ENCODE results near the gene FOXK2.

FOXK2 gene

GRCh38 chr17:82518826-82519810, at the start of gene FOXK2:
FOXK2 (plus strand) TSS chr17:82519732; CDS start chr17:82519889, 157 bp downstream.
- peak; percentile 95 for DNase-seq (ENCODE audit: low spot score)

GRCh38 chr17:82470065-82470464, 49.5 kb upstream of the FOXK2 start:
- DNase-seq (ENCODE audit: low spot score), result no peak

- DNase-seq (ENCODE audit: low spot score), result no peak
Measured at GRCh38 chr17:82474223-82475010, 45.1 kb upstream of the FOXK2 start.

GRCh38 chr17:82475458-82475857, 44.1 kb upstream of the FOXK2 start:
- DNase-seq (ENCODE audit: low spot score), result no peak

GRCh38 chr17:82477934-82478333, 41.6 kb upstream of the FOXK2 start:
- no peak for DNase-seq (ENCODE audit: low spot score)

- DNase-seq (ENCODE audit: low spot score), result no peak
Measured at GRCh38 chr17:82479602-82480001, 39.9 kb upstream of the FOXK2 start.

- DNase-seq (ENCODE audit: low spot score), result no peak
Measured at GRCh38 chr17:82480318-82480717, 39.2 kb upstream of the FOXK2 start.

- DNase-seq (ENCODE audit: low spot score), result no peak
Measured at GRCh38 chr17:82483204-82483660, 36.3 kb upstream of the FOXK2 start.

- DNase-seq (ENCODE audit: low spot score), result no peak
Measured at GRCh38 chr17:82483836-82484235, 35.7 kb upstream of the FOXK2 start.

- no peak for DNase-seq (ENCODE audit: low spot score)
Measured at GRCh38 chr17:82486231-82487094, 33.1 kb upstream of the FOXK2 start.

GRCh38 chr17:82487910-82488309, 31.6 kb upstream of the FOXK2 start:
- no peak for DNase-seq (ENCODE audit: low spot score)

GRCh38 chr17:82489117-82489516, 30.4 kb upstream of the FOXK2 start:
- DNase-seq (ENCODE audit: low spot score), result no peak

GRCh38 chr17:82489851-82490511, 29.6 kb upstream of the FOXK2 start:
- no peak for DNase-seq (ENCODE audit: low spot score)

GRCh38 chr17:82490512-82491195, 28.9 kb upstream of the FOXK2 start:
- no peak for DNase-seq (ENCODE audit: low spot score)

- DNase-seq (ENCODE audit: low spot score), result no peak
Measured at GRCh38 chr17:82491196-82491530, 28.4 kb upstream of the FOXK2 start.

GRCh38 chr17:82491533-82491932, 28.0 kb upstream of the FOXK2 start:
- no peak for DNase-seq (ENCODE audit: low spot score)

GRCh38 chr17:82492643-82493225, 26.8 kb upstream of the FOXK2 start:
- DNase-seq (ENCODE audit: low spot score), result no peak

GRCh38 chr17:82493226-82493781, 26.2 kb upstream of the FOXK2 start:
- no peak for DNase-seq (ENCODE audit: low spot score)

GRCh38 chr17:82494236-82495055, 25.1 kb upstream of the FOXK2 start:
- peak; percentile 93 for DNase-seq (ENCODE audit: low spot score)

All from CD4-positive, alpha-beta T cell treated with Interleukin-2 at 100 ng/mL for 4 hours (primary cell).